GM23338 (cell line): ENCODE measurements around the gene PPCDC. TPM values are rescaled to one million over a fixed set of nuclear protein-coding genes. Genes with fewer than 3 reads are reported as not detected.
A peak's percentile ranks its signal among the peaks of the same experiment; 100 is the strongest.

Source experiments
- ATAC-seq: fragments of 200-7000 bp; cut with Tn5 transposase; 3 replicates; pipeline ENCODE4 v1.9.1; 2020
- DNase-seq: peaks from one replicate; pipeline ENCODE4 v3.0.0-alpha.2; 2015; ENCODE audit warnings: low spot score
- H2AFZ ChIP-seq: fragments of 200-600 bp; sonication (generic); 2 replicates; pipeline ENCODE4 v1.8.0; 2016; ENCODE audit warnings: antibody characterized with exemption, mild to moderate bottlenecking, moderate library complexity
- H3F3A ChIP-seq: fragments of 200-600 bp; sonication (generic); replicated peaks from 2 replicates; pipeline ENCODE4 v1.8.0; 2017; ENCODE audit warnings: antibody characterized with exemption, mixed run types, low read depth
- H3K27ac ChIP-seq: fragments of 200-600 bp; sonication (generic); 2 replicates; pipeline ENCODE4 v1.6.1; 2016; ENCODE audit warnings: low read depth
- H3K27me3 ChIP-seq: fragments of 200-600 bp; sonication (generic); 2 replicates; pipeline ENCODE4 v1.8.0; 2016; ENCODE audit warnings: mild to moderate bottlenecking, mixed run types, moderate library complexity; ENCODE audit not compliant: insufficient read depth
- H3K36me3 ChIP-seq: fragments of 200-600 bp; sonication (generic); 2 replicates; pipeline ENCODE4 v1.8.0; 2016; ENCODE audit warnings: mild to moderate bottlenecking; ENCODE audit not compliant: insufficient read depth
- H3K4me1 ChIP-seq: fragments of 200-600 bp; sonication (generic); 2 replicates; pipeline ENCODE4 v1.8.0; 2016; ENCODE audit warnings: mild to moderate bottlenecking, moderate library complexity; ENCODE audit not compliant: insufficient read depth
- H3K4me2 ChIP-seq: fragments of 200-600 bp; sonication (generic); 2 replicates; pipeline ENCODE4 v1.7.1; 2017; ENCODE audit warnings: mixed run types
- H3K4me3 ChIP-seq: fragments of 200-600 bp; sonication (generic); 2 replicates; pipeline ENCODE4 v1.6.1; 2016; ENCODE audit warnings: mixed run types
- H3K79me2 ChIP-seq: fragments of 200-600 bp; sonication (generic); replicated peaks from 2 replicates; pipeline ENCODE4 v1.8.0; 2017; ENCODE audit warnings: mild to moderate bottlenecking; ENCODE audit not compliant: insufficient read depth
- H3K9me2 ChIP-seq: fragments of 200-600 bp; sonication (generic); 2 replicates; pipeline ENCODE4 v1.8.0; 2017; ENCODE audit not compliant: insufficient read depth
- H4K20me1 ChIP-seq: fragments of 200-600 bp; sonication (generic); replicated peaks from 2 replicates; pipeline ENCODE4 v1.8.0; 2017; ENCODE audit warnings: mild to moderate bottlenecking; ENCODE audit not compliant: insufficient read depth
- H3K27ac Mint-ChIP-seq: 2 replicates; pipeline ENCODE4 v1.8.0; 2020; ENCODE audit warnings: inconsistent platforms, mild to moderate bottlenecking, moderate library complexity, mixed read lengths
- H3K27me3 Mint-ChIP-seq: 3 replicates; pipeline ENCODE4 v1.8.0; 2022; ENCODE audit warnings: low read depth, mild to moderate bottlenecking, moderate library complexity, mixed read lengths, inconsistent platforms; ENCODE audit not compliant: insufficient read depth, poor library complexity
- H3K36me3 Mint-ChIP-seq: 3 replicates; pipeline ENCODE4 v1.8.0; 2021; ENCODE audit warnings: low read depth, mild to moderate bottlenecking, inconsistent platforms, moderate library complexity, mixed read lengths
- H3K4me1 Mint-ChIP-seq: 3 replicates; pipeline ENCODE4 v1.8.0; 2020; ENCODE audit warnings: mild to moderate bottlenecking, inconsistent platforms, mixed read lengths
- H3K4me3 Mint-ChIP-seq: 3 replicates; pipeline ENCODE4 v1.8.0; 2021; ENCODE audit warnings: moderate library complexity, mild to moderate bottlenecking, inconsistent platforms, mixed read lengths
- H3K9me3 Mint-ChIP-seq: 3 replicates; pipeline ENCODE4 v1.8.0; 2020; ENCODE audit warnings: moderate library complexity, mild to moderate bottlenecking, inconsistent platforms, mixed read lengths
- CREB1 ChIP-seq: fragments of 250-450 bp; sonication (Bioruptor Pico); IDR thresholded peaks from 2 replicates; pipeline ENCODE4 v1.5.0; 2020; ENCODE audit warnings: low read depth, mild to moderate bottlenecking, moderate library complexity
- CTCF ChIP-seq, 2 experiments: fragments of 200-600 bp in 1 of 2; sonication (generic) in 1 of 2; conservative IDR thresholded peaks; 2 replicates each; pipeline versions ENCODE4 v1.5.1 to v1.6.1; 2016 to 2017; ENCODE audit warnings: antibody characterized with exemption in 2 of 2, low read depth in 2 of 2, mild to moderate bottlenecking in 2 of 2, moderate library complexity in 1 of 2
- ETS1 ChIP-seq: IDR thresholded peaks from 2 replicates; pipeline ENCODE4 v1.6.1; 2016; ENCODE audit warnings: antibody characterized with exemption
- EZH2 ChIP-seq: fragments of 200-600 bp; sonication (generic); IDR thresholded peaks from one replicate; pipeline ENCODE4 v1.8.0; 2017; ENCODE audit warnings: antibody characterized with exemption, mild to moderate bottlenecking, low read depth; ENCODE audit not compliant: unreplicated experiment
- JUNB ChIP-seq: IDR thresholded peaks from one replicate; pipeline ENCODE4 v1.6.1; 2016; ENCODE audit warnings: antibody characterized with exemption; ENCODE audit not compliant: unreplicated experiment
- NANOG ChIP-seq: IDR thresholded peaks from 2 replicates; pipeline ENCODE4 v1.6.1; 2016; ENCODE audit warnings: antibody characterized with exemption, borderline replicate concordance
- POLR2AphosphoS5 ChIP-seq: IDR thresholded peaks from 2 replicates; pipeline ENCODE4 v1.6.1; 2016; ENCODE audit warnings: antibody characterized with exemption, low read depth
- REST ChIP-seq: IDR thresholded peaks from one replicate; pipeline ENCODE4 v1.6.1; 2018; ENCODE audit warnings: antibody characterized with exemption; ENCODE audit not compliant: unreplicated experiment
- STAT1 ChIP-seq: IDR thresholded peaks from one replicate; pipeline ENCODE4 v1.6.1; 2016; ENCODE audit warnings: antibody characterized with exemption; ENCODE audit not compliant: unreplicated experiment
- ZNF114 ChIP-seq: fragments of 250-450 bp; sonication (Bioruptor Pico); IDR thresholded peaks from 2 replicates; pipeline ENCODE4 v1.5.0; 2020; ENCODE audit warnings: mild to moderate bottlenecking, moderate library complexity
- ZNF331 ChIP-seq: fragments of 250-450 bp; sonication (Bioruptor Pico); IDR thresholded peaks from 2 replicates; pipeline ENCODE4 v1.5.0; 2020; ENCODE audit warnings: low read depth, mild to moderate bottlenecking, moderate library complexity
- ZNF462 ChIP-seq: fragments of 250-450 bp; sonication (Bioruptor Pico); IDR thresholded peaks from 2 replicates; pipeline ENCODE4 v1.5.0; 2020; ENCODE audit warnings: mild to moderate bottlenecking, moderate library complexity
- polyA plus RNA-seq: library from polyadenylated mRNA; unstranded; fragments of >200 nt; fragmentation: Nextera tagmentation; extraction: Ambion mirVana; gene quantifications from 2 replicates; pipeline ENCODE4 v1.2.1, GENCODE V29; 2016
- total RNA-seq: library from RNA; depleted of rRNA; stranded (reverse); fragments of >200 nt; shearing (Covaris generic); gene quantifications from 2 replicates; pipeline ENCODE4 v1.2.3, GENCODE V29; 2014

The PPCDC gene
- total and polyA plus RNA-seq, 2 experiments from 2014 or later: 17.8 to 40.2 TPM

GRCh38 chr15:75023872-75024636, 664 bp downstream of the PPCDC start (continued):
- TF ChIP-seq REST (no peak), JUNB (no peak), CREB1 (no peak), EZH2 (no peak)

- H3K27ac ChIP-seq: no peak overlapping the region
- no peak overlapping the region for H3K4me3 ChIP-seq
- H2AFZ ChIP-seq: no peak overlapping the region
- H3F3A ChIP-seq: 0 out of 2 replicates have a peak, but pooled peaks cover 2% of the 10 kb centered on the region
- no peaks in the 10 kb centered on the region for H3K9me3 Mint-ChIP-seq
- peak overlapping the region; percentile 49; the same call in 1 of the 2 replicates for H3K27ac Mint-ChIP-seq
- peaks cover 14% of the 10 kb centered on the region for H3K79me2 ChIP-seq
- peaks cover 8% of the 10 kb centered on the region; the same call in 1 of the 3 replicates for H3K36me3 Mint-ChIP-seq
- H3K36me3 ChIP-seq: no peaks in the 10 kb centered on the region
- DNase-seq (no peak), ATAC-seq (no peak)
- peaks cover 29% of the 10 kb centered on the region for H3K4me1 Mint-ChIP-seq
- no peaks in the 10 kb centered on the region for H3K27me3 ChIP-seq
- H3K4me1 ChIP-seq: peaks cover 14% of the 10 kb centered on the region; the same call in 1 of the 2 replicates
- peaks cover 16% of the 10 kb centered on the region for H3K27me3 Mint-ChIP-seq
- H3K4me2 ChIP-seq: no peak overlapping the region
- no peaks in the 10 kb centered on the region for H4K20me1 ChIP-seq
- H3K9me2 ChIP-seq: no peaks in the 10 kb centered on the region
- H3K4me3 Mint-ChIP-seq: peak overlapping the region; percentile 94; the same call in 2 of the 3 replicates
- TF ChIP-seq CREB1 (no peak), POLR2AphosphoS5 (no peak), STAT1 (no peak), JUNB (no peak), NANOG (no peak), CTCF (conservative IDR thresholded peaks at IDR 0.05; ENCODE audit: low read depth in 2 of 2) (no peak), ETS1 (no peak), EZH2 (no peak), ZNF114 (CRISPR knock-in tag) (no peak), ZNF331 (CRISPR knock-in tag) (no peak), ZNF462 (CRISPR knock-in tag) (no peak)
Observed at GRCh38 chr15:75025107-75025506, 1.7 kb downstream of the PPCDC start.
